Activated naive CD8-positive, alpha-beta T cell treated with anti-CD3 and anti-CD28 coated beads for 36 hours (primary cell): ENCODE data around the gene RIPK1. TPM values are rescaled to one million over a fixed set of nuclear protein-coding genes. Genes with fewer than 3 reads are reported as not detected.
"Not testable (repeated sequence)": the region's sequence is repeated elsewhere in the genome, so short reads cannot be mapped to it uniquely, and the experiment has no call there.

Source experiments
- DNase-seq: peaks from one replicate; pipeline ENCODE4 v3.0.0; 2021
- H3K27ac Mint-ChIP-seq: one replicate; pipeline ENCODE4 v1.8.0; 2022; ENCODE audit warnings: mild to moderate bottlenecking, moderate library complexity, mixed read lengths
- H3K27me3 Mint-ChIP-seq: one replicate; pipeline ENCODE4 v1.8.0; 2022; ENCODE audit warnings: mild to moderate bottlenecking, mixed read lengths
- H3K36me3 Mint-ChIP-seq: one replicate; pipeline ENCODE4 v1.8.0; 2021; ENCODE audit warnings: mild to moderate bottlenecking, mixed read lengths
- H3K4me1 Mint-ChIP-seq: one replicate; pipeline ENCODE4 v1.8.0; 2021; ENCODE audit warnings: mixed read lengths
- H3K4me3 Mint-ChIP-seq: one replicate; pipeline ENCODE4 v1.8.0; 2022; ENCODE audit warnings: mild to moderate bottlenecking, moderate library complexity, mixed read lengths
- H3K9me3 Mint-ChIP-seq: one replicate; pipeline ENCODE4 v1.8.0; 2022; ENCODE audit warnings: mixed read lengths
- total RNA-seq, 2 experiments: library from RNA; stranded (reverse); gene quantifications; one replicate each; pipeline ENCODE4 v1.2.3, GENCODE V29; 2021

RIPK1 gene
- total RNA-seq, 2 experiments from 2014 or later: 13.8 to 15.5 TPM

- no peak overlapping the region for H3K27ac Mint-ChIP-seq
- H3K4me3 Mint-ChIP-seq: no peak overlapping the region
- no peaks in the 10 kb centered on the region for H3K27me3 Mint-ChIP-seq
- DNase-seq: no peak
- H3K9me3 Mint-ChIP-seq: no peaks in the 10 kb centered on the region
- H3K36me3 Mint-ChIP-seq: peaks cover 16% of the 10 kb centered on the region
- H3K4me1 Mint-ChIP-seq: peaks cover 2% of the 10 kb centered on the region
Observed at GRCh38 chr6:3147914-3148757, 79.8 kb downstream of the RIPK1 start.

GRCh38 chr6:3151691-3152090 lies 83.4 kb downstream of the RIPK1 start:
- peaks cover 4% of the 10 kb centered on the region for H3K27me3 Mint-ChIP-seq
- DNase-seq: no peak
- H3K27ac Mint-ChIP-seq: no peak overlapping the region
- H3K9me3 Mint-ChIP-seq: no peaks in the 10 kb centered on the region
- H3K4me1 Mint-ChIP-seq: peaks cover 2% of the 10 kb centered on the region
- peaks cover 8% of the 10 kb centered on the region for H3K36me3 Mint-ChIP-seq
- H3K4me3 Mint-ChIP-seq: no peak overlapping the region

- Mint-ChIP-seq H3K9me3 (no peaks in the 10 kb centered on the region), H3K27me3 (peaks cover 4% of the 10 kb centered on the region), H3K4me1 (peaks cover 5% of the 10 kb centered on the region), H3K27ac (no peak overlapping the region), H3K36me3 (peaks cover 3% of the 10 kb centered on the region), H3K4me3 (no peak overlapping the region)
- no peak for DNase-seq
Observed at GRCh38 chr6:3152689-3153088, 84.4 kb downstream of the RIPK1 start.

DNA sequence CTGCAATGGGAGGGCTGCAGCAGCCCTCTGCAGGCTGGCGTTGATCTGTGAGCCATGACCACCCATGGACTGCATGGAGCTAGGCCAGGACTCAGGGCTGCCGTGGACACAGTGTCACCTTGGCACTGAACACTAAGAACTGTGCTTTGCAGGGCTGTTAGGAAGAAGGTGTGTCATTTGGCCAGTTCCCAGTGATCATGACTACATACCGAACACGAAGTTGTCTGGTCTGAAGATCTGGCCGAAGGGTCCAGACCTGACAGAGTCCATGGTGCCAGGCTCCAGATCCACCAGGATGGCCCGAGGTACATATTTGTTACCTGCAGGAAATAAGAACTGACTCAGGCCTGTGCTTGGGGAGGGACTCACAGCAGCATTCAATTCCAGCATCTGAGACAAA lies 87.1 kb downstream of the RIPK1 start:
- not testable (repeated sequence) for H3K27me3 Mint-ChIP-seq, DNase-seq, H3K36me3 Mint-ChIP-seq, H3K9me3 Mint-ChIP-seq, H3K4me3 Mint-ChIP-seq, H3K27ac Mint-ChIP-seq
- H3K4me1 Mint-ChIP-seq: peaks cover 19% of the 10 kb centered on the region

DNA sequence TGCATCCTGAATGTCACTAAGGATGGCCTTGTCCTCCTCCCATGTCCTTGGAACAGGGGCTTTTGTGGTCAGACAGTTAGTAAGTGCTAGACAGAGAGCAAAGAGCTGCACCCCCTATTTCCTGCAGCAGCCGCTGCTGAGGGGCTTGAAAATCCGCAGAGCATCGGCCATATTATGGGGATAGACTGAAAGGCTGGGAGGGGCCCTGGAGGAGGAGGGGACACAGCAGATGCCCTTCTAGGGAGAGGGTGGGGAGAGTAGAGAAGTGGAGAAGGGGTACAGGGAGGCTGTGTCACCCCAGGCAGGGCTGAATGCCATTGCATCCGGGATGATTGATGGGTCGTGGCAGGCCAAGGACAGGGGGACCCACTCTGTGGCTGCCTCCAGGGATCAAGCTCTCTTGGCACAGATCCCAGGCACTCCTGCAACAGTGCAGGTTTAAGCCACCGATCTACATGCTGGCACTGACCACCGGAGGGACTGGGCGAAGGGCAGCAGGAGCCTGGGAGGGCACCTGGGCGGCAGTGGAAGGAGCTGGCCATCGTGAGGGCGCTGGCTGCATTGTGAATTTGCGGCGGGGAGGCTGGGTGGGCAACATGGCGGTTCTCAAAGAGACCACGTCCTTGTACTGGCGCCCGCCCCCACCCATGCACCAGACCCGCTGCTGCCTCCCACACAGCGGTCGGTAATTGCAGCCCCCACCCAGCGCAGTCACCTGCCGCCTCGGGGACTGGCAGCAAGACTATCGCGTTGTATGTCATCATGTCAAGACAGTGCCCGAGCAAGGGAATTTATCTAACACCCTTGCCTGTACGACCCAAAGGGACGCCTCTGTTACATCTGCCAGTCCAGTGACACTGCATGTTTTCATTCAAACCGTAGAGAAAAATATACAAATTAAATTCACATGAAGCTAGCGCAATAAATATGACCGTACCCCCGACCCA lies 88.2 kb downstream of the RIPK1 start:
- DNase-seq: peak; percentile 26
- H3K9me3 Mint-ChIP-seq: not testable (repeated sequence)

DNA sequence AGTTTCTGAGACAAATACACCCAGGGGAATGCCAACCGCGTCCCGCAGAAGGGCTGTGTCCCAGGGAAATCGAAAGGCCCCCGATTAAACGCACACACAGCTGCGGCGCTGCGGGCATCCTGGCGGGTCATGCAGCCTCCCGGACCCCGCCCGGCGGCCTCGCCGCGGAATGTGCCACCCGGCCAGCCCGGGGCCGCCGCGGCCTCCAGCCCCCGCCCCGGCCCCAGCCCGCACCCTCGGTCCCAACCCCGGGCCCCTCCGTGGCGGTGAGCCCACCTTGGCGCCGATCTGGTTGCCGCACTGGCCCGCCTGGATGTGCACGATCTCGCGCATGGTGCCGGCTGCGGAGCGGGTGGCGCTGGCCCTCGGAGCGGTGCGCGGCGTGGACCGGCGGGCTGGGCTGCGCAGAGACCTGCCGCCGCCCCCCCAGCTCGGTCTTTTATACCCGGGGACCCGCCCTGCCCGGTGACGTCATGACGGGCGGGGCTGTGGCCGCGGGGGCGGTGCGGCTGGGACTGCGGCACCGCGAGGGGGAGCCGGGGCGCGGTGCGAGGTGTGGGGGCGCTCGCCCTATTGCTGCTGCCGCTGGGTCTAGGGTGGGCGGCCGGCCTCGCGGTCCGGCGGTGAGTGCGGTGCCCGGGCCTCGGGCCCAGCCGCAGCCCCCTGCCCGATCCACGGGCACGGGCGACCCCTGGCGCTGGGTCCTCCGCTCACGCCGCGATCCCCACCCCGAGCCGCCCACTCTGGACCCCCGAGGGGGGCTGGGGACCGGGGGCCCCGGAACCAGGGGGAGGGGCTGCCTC lies 89.0 kb downstream of the RIPK1 start, which contains the start of gene TUBB2A:
TSS of gene TUBB2A (minus strand) at position 414 of the 803 bp plus-strand sequence. CDS start at position 333, 81 bp downstream.
- Mint-ChIP-seq H3K36me3 (no peaks in the 10 kb centered on the region), H3K4me1 (peaks cover 27% of the 10 kb centered on the region), H3K27me3 (peaks cover 13% of the 10 kb centered on the region), H3K4me3 (peak within 1 kb of the TSS; percentile 79), H3K9me3 (peaks cover 7% of the 10 kb centered on the region), H3K27ac (peak within 1 kb of the TSS; percentile 72)
- peak; percentile 87 for DNase-seq

More for the DNA sequence above, 88.2 kb downstream of the RIPK1 start:
- H3K27ac Mint-ChIP-seq: peak overlapping the region; percentile 72
- H3K27me3 Mint-ChIP-seq, H3K36me3 Mint-ChIP-seq: not testable (repeated sequence)
- H3K4me3 Mint-ChIP-seq: peak overlapping the region; percentile 79
- peaks cover 23% of the 10 kb centered on the region for H3K4me1 Mint-ChIP-seq

DNA sequence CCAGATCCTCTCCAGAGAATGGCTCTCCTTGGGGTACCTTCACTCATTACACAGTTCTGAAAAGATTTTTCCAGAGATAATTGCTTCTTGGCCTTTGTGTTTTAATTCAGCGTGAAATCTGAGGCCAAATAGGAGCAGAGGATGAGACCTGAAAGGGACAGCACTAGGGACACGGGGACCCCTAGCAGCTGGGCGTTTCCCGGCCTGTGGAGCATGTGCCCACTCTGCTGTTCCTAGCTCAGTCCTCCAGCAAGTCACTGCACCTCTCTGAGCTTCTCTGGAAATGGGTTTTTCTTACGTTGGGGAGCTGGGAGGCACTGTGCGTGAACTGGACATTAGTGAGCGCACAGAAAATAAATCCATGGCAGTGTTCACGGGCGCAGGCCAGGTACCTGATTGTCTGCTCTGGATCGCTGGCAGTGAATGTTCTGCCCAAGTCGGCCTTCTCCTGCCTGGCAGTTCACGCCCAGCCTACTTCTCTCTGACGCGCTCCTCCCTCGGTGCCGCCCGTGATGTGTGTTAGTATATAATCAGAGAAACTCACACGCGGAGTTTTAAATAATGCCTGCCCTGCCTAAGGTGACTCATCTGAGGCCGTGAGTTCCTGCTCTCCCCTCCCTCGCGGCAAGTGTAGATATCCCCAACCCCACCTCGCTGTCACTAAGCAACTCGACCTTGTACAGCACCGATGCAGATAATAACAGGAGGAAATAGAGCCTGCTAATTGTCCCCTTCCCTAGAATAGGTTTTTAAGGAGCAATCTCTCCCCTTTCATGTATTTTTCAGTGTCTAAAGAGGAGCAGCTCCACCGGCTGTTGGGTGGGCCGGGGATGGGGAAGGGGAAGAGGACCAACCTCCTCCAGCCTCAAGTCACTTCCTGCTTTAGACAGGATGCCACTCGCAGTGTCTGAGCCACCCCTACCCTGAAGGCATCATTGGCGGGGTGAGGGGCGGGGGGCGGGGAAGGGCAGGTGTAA lies 91.8 kb downstream of the RIPK1 start:
- H3K4me3 Mint-ChIP-seq: no peak overlapping the region
- H3K4me1 Mint-ChIP-seq: peaks cover 35% of the 10 kb centered on the region
- H3K27ac Mint-ChIP-seq: peak overlapping the region; percentile 49
- H3K27me3 Mint-ChIP-seq: peaks cover 13% of the 10 kb centered on the region
- no peaks in the 10 kb centered on the region for H3K36me3 Mint-ChIP-seq
- peak; percentile 47 for DNase-seq
- H3K9me3 Mint-ChIP-seq: peaks cover 7% of the 10 kb centered on the region

- Mint-ChIP-seq H3K4me1 (peaks cover 30% of the 10 kb centered on the region), H3K27ac (no peak overlapping the region), H3K36me3 (no peaks in the 10 kb centered on the region), H3K4me3 (no peak overlapping the region), H3K27me3 (peaks cover 9% of the 10 kb centered on the region), H3K9me3 (peaks cover 7% of the 10 kb centered on the region)
- no peak for DNase-seq
Observed at GRCh38 chr6:3162067-3162497, 93.8 kb downstream of the RIPK1 start.

- Mint-ChIP-seq H3K4me1 (peaks cover 30% of the 10 kb centered on the region), H3K27ac (peak overlapping the region; percentile 71), H3K27me3 (peaks cover 9% of the 10 kb centered on the region), H3K4me3 (peak overlapping the region; percentile 86), H3K9me3 (peaks cover 7% of the 10 kb centered on the region), H3K36me3 (no peaks in the 10 kb centered on the region)
- peak; percentile 64 for DNase-seq
Observed at GRCh38 chr6:3162565-3163247, 94.4 kb downstream of the RIPK1 start.

DNA sequence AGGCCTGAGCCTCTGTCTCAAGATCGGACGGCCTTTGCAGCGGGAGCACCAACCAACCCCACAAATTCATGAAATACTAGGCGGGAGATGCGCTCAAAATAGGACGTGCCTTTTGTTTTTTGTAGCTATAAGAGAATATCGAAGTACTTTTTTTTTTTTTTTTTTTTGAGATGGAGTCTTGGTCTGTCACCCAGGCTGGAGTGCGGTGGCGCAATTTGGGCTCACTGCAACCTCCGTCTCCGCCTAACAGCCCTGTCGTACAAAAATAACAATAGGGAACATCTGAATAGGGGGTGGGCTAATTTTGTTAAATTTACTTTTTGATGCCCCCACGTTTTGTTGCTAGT lies 94.9 kb downstream of the RIPK1 start:
- no peak for DNase-seq
- peaks cover 6% of the 10 kb centered on the region for H3K27me3 Mint-ChIP-seq
- H3K27ac Mint-ChIP-seq: peak overlapping the region; percentile 71
- peak overlapping the region; percentile 86 for H3K4me3 Mint-ChIP-seq
- no peaks in the 10 kb centered on the region for H3K36me3 Mint-ChIP-seq
- H3K4me1 Mint-ChIP-seq: peaks cover 29% of the 10 kb centered on the region
- H3K9me3 Mint-ChIP-seq: peaks cover 7% of the 10 kb centered on the region

- H3K36me3 Mint-ChIP-seq: no peaks in the 10 kb centered on the region
- no peak overlapping the region for H3K27ac Mint-ChIP-seq
- H3K27me3 Mint-ChIP-seq: peaks cover 5% of the 10 kb centered on the region
- H3K4me3 Mint-ChIP-seq: no peak overlapping the region
- peaks cover 25% of the 10 kb centered on the region for H3K4me1 Mint-ChIP-seq
- DNase-seq: no peak
- H3K9me3 Mint-ChIP-seq: peaks cover 7% of the 10 kb centered on the region
Observed at GRCh38 chr6:3164388-3164787, 96.1 kb downstream of the RIPK1 start.
